Measurements from ENCODE around the gene SWI5. TPM values are rescaled to one million over a fixed set of nuclear protein-coding genes. Genes with fewer than 3 reads are reported as not detected.

SWI5 gene
- total and polyA plus RNA-seq, 2 donors (not counting 1 experiment from before 2014, with no cell fraction given): 35.7 to 46.7 TPM

GRCh38 chr9:128335914-128336313 lies 59.8 kb downstream of the SWI5 start:
- H3K9ac ChIP-seq (ENCODE audit: insufficient read depth, low read length): no peak overlapping the region
- H3K27ac ChIP-seq (ENCODE audit: insufficient read depth, low read length): no peak overlapping the region
- H3K4me1 ChIP-seq (ENCODE audit: control insufficient read depth, extremely low read depth, insufficient read depth, low read length): no peaks in the 10 kb centered on the region
- no peak for TF ChIP-seq EZH2 (IDR thresholded peaks at IDR 0.05; ENCODE audit: low read length, missing control alignments)
- TF ChIP-seq CTCF (conservative IDR thresholded peaks at IDR 0.05 in 1 of 2, IDR thresholded peaks at IDR 0.05 in 1 of 2; ENCODE audit: low read depth in 1 of 2, low read length in 2 of 2): no peak
- H2AFZ ChIP-seq (ENCODE audit: low read length): no peak overlapping the region
- no peak for DNase-seq (ENCODE audit: low read depth in 2 of 2)
- H3K9me3 ChIP-seq (ENCODE audit: control insufficient read depth, insufficient read depth, low read depth, low read length): no peaks in the 10 kb centered on the region
- no peak overlapping the region for H3K4me2 ChIP-seq (ENCODE audit: extremely low read depth, insufficient read depth, low read length)
- peaks cover 1% of the 10 kb centered on the region for H3K36me3 ChIP-seq (ENCODE audit: control insufficient read depth, insufficient read depth, low read length)
- H3K27me3 ChIP-seq (ENCODE audit: control insufficient read depth, insufficient read depth, low read length): no peaks in the 10 kb centered on the region
- H4K20me1 ChIP-seq (ENCODE audit: control insufficient read depth, extremely low read depth, insufficient read depth, low read length): no peaks in the 10 kb centered on the region
- H3K4me3 ChIP-seq (replicated peaks in 1 of 4; ENCODE audit: control extremely low read depth in 1 of 4, insufficient read depth in 1 of 4, low read depth in 3 of 4, low read length in 4 of 4): no peak overlapping the region
- H3K79me2 ChIP-seq (ENCODE audit: control insufficient read depth, insufficient read depth, low read length): no peaks in the 10 kb centered on the region

GRCh38 chr9:128337936-128338335 lies 61.9 kb downstream of the SWI5 start:
- Histone ChIP-seq H3K4me1 (ENCODE audit: control insufficient read depth, extremely low read depth, insufficient read depth, low read length) (peaks cover 2% of the 10 kb centered on the region), H3K27ac (ENCODE audit: insufficient read depth, low read length) (no peak overlapping the region), H4K20me1 (ENCODE audit: control insufficient read depth, extremely low read depth, insufficient read depth, low read length) (no peaks in the 10 kb centered on the region), H3K36me3 (ENCODE audit: control insufficient read depth, insufficient read depth, low read length) (no peaks in the 10 kb centered on the region), H3K9me3 (ENCODE audit: control insufficient read depth, insufficient read depth, low read depth, low read length) (no peaks in the 10 kb centered on the region), H3K79me2 (ENCODE audit: control insufficient read depth, insufficient read depth, low read length) (no peaks in the 10 kb centered on the region), H3K4me2 (ENCODE audit: extremely low read depth, insufficient read depth, low read length) (no peak overlapping the region), H2AFZ (ENCODE audit: low read length) (no peak overlapping the region), H3K4me3 (replicated peaks in 1 of 4; ENCODE audit: control extremely low read depth in 1 of 4, insufficient read depth in 1 of 4, low read depth in 3 of 4, low read length in 4 of 4) (no peak overlapping the region), H3K27me3 (ENCODE audit: control insufficient read depth, insufficient read depth, low read length) (no peaks in the 10 kb centered on the region), H3K9ac (ENCODE audit: insufficient read depth, low read length) (no peak overlapping the region)
- no peak for DNase-seq (ENCODE audit: low read depth in 2 of 2)
- TF ChIP-seq CTCF (conservative IDR thresholded peaks at IDR 0.05 in 1 of 2, IDR thresholded peaks at IDR 0.05 in 1 of 2; ENCODE audit: low read depth in 1 of 2, low read length in 2 of 2) (no peak), EZH2 (IDR thresholded peaks at IDR 0.05; ENCODE audit: low read length, missing control alignments) (no peak)

Other genes starting within 250 kb of the SWI5 start
- 12.6 and 13.2 TPM in 2 replicates for gene NAIF1, start 209.0 kb upstream of the SWI5 start, total RNA-seq
- 5.5 and 7.1 TPM in 2 replicates for gene NAIF1, start 209.0 kb upstream of the SWI5 start, polyA plus RNA-seq
- 24.1 and 30.7 TPM in 2 replicates for gene SLC25A25, start 208.0 kb upstream of the SWI5 start, total RNA-seq
- 11.2 and 14.0 TPM in 2 replicates for gene SLC25A25, start 208.0 kb upstream of the SWI5 start, polyA plus RNA-seq
- gene PTGES2, start 148.5 kb upstream of the SWI5 start, total RNA-seq: 57.3 and 57.6 TPM in 2 replicates
- gene PTGES2, start 148.5 kb upstream of the SWI5 start, polyA plus RNA-seq: 44.8 and 60.7 TPM in 2 replicates
- not detected in 2 replicates for gene LCN2, start 126.8 kb upstream of the SWI5 start, total RNA-seq
- gene LCN2, start 126.8 kb upstream of the SWI5 start, polyA plus RNA-seq: not detected in 2 replicates
- gene BBLN, start 116.0 kb upstream of the SWI5 start, total RNA-seq: 22.1 and 29.4 TPM in 2 replicates
- 23.8 TPM in 2 replicates for gene BBLN, start 116.0 kb upstream of the SWI5 start, polyA plus RNA-seq
- 21.3 and 27.2 TPM in 2 replicates for gene CIZ1, start 84.7 kb upstream of the SWI5 start, total RNA-seq
- gene CIZ1, start 84.7 kb upstream of the SWI5 start, polyA plus RNA-seq: 26.1 and 48.4 TPM in 2 replicates
- 11.8 and 30.4 TPM in 2 replicates for gene DNM1, start 72.9 kb upstream of the SWI5 start, total RNA-seq
- 3.7 and 11.6 TPM in 2 replicates for gene DNM1, start 72.9 kb upstream of the SWI5 start, polyA plus RNA-seq
- 96.0 and 118 TPM in 2 replicates for gene GOLGA2, start 269 bp upstream of the SWI5 start, total RNA-seq
- 107 and 126 TPM in 2 replicates for gene GOLGA2, start 269 bp upstream of the SWI5 start, polyA plus RNA-seq
- gene TRUB2, start 46.2 kb downstream of the SWI5 start, total RNA-seq: 18.7 and 22.6 TPM in 2 replicates
- 10.4 and 13.7 TPM in 2 replicates for gene TRUB2, start 46.2 kb downstream of the SWI5 start, polyA plus RNA-seq
- 11.2 and 12.6 TPM in 2 replicates for gene COQ4, start 46.6 kb downstream of the SWI5 start, total RNA-seq
- 18.3 and 18.7 TPM in 2 replicates for gene COQ4, start 46.6 kb downstream of the SWI5 start, polyA plus RNA-seq
- 11.7 and 11.8 TPM in 2 replicates for gene SLC27A4, start 64.3 kb downstream of the SWI5 start, total RNA-seq
- 10.3 and 13.3 TPM in 2 replicates for gene SLC27A4, start 64.3 kb downstream of the SWI5 start, polyA plus RNA-seq
- 23.6 and 28.6 TPM in 2 replicates for gene URM1, start 95.1 kb downstream of the SWI5 start, total RNA-seq
- gene URM1, start 95.1 kb downstream of the SWI5 start, polyA plus RNA-seq: 35.3 and 43.3 TPM in 2 replicates
- 44.9 and 64.2 TPM in 2 replicates for gene CERCAM, start 144.6 kb downstream of the SWI5 start, total RNA-seq
- gene CERCAM, start 144.6 kb downstream of the SWI5 start, polyA plus RNA-seq: 56.9 and 90.5 TPM in 2 replicates
- gene ODF2, start 179.7 kb downstream of the SWI5 start, total RNA-seq: 17.7 and 20.6 TPM in 2 replicates
- 10.2 and 16.7 TPM in 2 replicates for gene ODF2, start 179.7 kb downstream of the SWI5 start, polyA plus RNA-seq
- gene GLE1, start 228.4 kb downstream of the SWI5 start, total RNA-seq: 22.1 and 23.6 TPM in 2 replicates
- 14.7 and 26.7 TPM in 2 replicates for gene GLE1, start 228.4 kb downstream of the SWI5 start, polyA plus RNA-seq